A673 (cell line): ENCODE measurements around the gene CYP4F11. TPM values are rescaled to one million over a fixed set of nuclear protein-coding genes. Genes with fewer than 3 reads are reported as not detected.
"Not testable (repeated sequence)": the region's sequence is repeated elsewhere in the genome, so short reads cannot be mapped to it uniquely, and the experiment has no call there.

ENCODE experiments used
- BruUV-seq: library from RNA; stranded (reverse); fragments of 400-500 nt; replicated peaks from 2 replicates; lab custom pipeline; 2021; lab: Mats Ljungman, UMichigan
- CTCF ChIA-PET: fragments of 300-600 bp; sonication (Branson Sonifier 250); formaldehyde crosslinking; loops from one replicate; lab custom pipeline; 2022; ENCODE audit warnings: antibody characterized with exemption; lab: Charles Lee
- POLR2A ChIA-PET: fragments of 300-600 bp; sonication (Branson Sonifier 250); formaldehyde crosslinking; loops from one replicate; lab custom pipeline; 2022; ENCODE audit warnings: antibody characterized with exemption; ENCODE audit not compliant: low non-redundant PET; lab: Charles Lee
- DNase-seq: peaks from one replicate; pipeline ENCODE4 v3.0.0-alpha.2; 2015; ENCODE audit warnings: low spot score
- H3K27ac ChIP-seq: fragments of 200-600 bp; sonication (generic); 2 replicates; pipeline ENCODE4 v1.5.1; 2016; ENCODE audit warnings: mixed run types, low read depth, mild to moderate bottlenecking, mixed read lengths, antibody characterized with exemption, low read length; ENCODE audit not compliant: poor library complexity, severe bottlenecking
- H3K27me3 ChIP-seq: fragments of 200-600 bp; sonication (generic); replicated peaks from 2 replicates; pipeline ENCODE4 v1.6.1; 2017; ENCODE audit warnings: mixed run types, low read depth, mild to moderate bottlenecking, mixed read lengths, antibody characterized with exemption, low read length; ENCODE audit not compliant: insufficient read depth, poor library complexity
- H3K36me3 ChIP-seq: fragments of 200-600 bp; sonication (generic); 2 replicates; pipeline ENCODE4 v1.6.1; 2016; ENCODE audit warnings: mixed run types, mild to moderate bottlenecking, mixed read lengths, antibody characterized with exemption, low read length; ENCODE audit not compliant: insufficient read depth, poor library complexity, severe bottlenecking
- H3K4me1 ChIP-seq: fragments of 200-600 bp; sonication (generic); 2 replicates; pipeline ENCODE4 v1.6.1; 2017; ENCODE audit warnings: mixed run types, mild to moderate bottlenecking, mixed read lengths, antibody characterized with exemption, low read length; ENCODE audit not compliant: insufficient read depth, poor library complexity, severe bottlenecking
- H3K4me3 ChIP-seq: fragments of 200-600 bp; sonication (generic); 2 replicates; pipeline ENCODE4 v1.5.1; 2016; ENCODE audit warnings: low read depth, mixed run types, mild to moderate bottlenecking, mixed read lengths, low read length; ENCODE audit not compliant: poor library complexity, severe bottlenecking
- H3K9me3 ChIP-seq: fragments of 200-600 bp; sonication (generic); 2 replicates; pipeline ENCODE4 v1.6.1; 2016; ENCODE audit warnings: mixed run types, low read depth, mild to moderate bottlenecking, mixed read lengths, antibody characterized with exemption, low read length; ENCODE audit not compliant: poor library complexity, severe bottlenecking
- EZH2 ChIP-seq: fragments of 200-600 bp; sonication (generic); IDR thresholded peaks from 2 replicates; pipeline ENCODE4 v1.6.1; 2017; ENCODE audit warnings: borderline replicate concordance, low read depth, mild to moderate bottlenecking, mixed read lengths, antibody characterized with exemption, low read length; ENCODE audit not compliant: poor library complexity, severe bottlenecking
- intact Hi-C: fragments of 100-400 bp; cut with micrococcal nuclease; formaldehyde crosslinking; loops from one replicate; pipeline ENCODE4 v1.10.0; 2022; ENCODE audit not compliant: unreplicated experiment
- total RNA-seq: library from RNA; stranded (reverse); gene quantifications from 2 replicates; pipeline ENCODE4 v1.2.3, GENCODE V29; 2021
- TF ChIP-seq, protein P1 (sequence below): fragments of 300-800, 200-600 bp; sonication (generic); conservative IDR thresholded peaks from 2 replicates; pipeline ENCODE4 v1.5.1; 2017; ENCODE audit warnings: low read depth, mild to moderate bottlenecking, antibody characterized with exemption, low read length, moderate library complexity, mixed read lengths

CYP4F11 gene
- total RNA-seq, 1 experiment from 2014 or later: 0.13 TPM

DNA sequence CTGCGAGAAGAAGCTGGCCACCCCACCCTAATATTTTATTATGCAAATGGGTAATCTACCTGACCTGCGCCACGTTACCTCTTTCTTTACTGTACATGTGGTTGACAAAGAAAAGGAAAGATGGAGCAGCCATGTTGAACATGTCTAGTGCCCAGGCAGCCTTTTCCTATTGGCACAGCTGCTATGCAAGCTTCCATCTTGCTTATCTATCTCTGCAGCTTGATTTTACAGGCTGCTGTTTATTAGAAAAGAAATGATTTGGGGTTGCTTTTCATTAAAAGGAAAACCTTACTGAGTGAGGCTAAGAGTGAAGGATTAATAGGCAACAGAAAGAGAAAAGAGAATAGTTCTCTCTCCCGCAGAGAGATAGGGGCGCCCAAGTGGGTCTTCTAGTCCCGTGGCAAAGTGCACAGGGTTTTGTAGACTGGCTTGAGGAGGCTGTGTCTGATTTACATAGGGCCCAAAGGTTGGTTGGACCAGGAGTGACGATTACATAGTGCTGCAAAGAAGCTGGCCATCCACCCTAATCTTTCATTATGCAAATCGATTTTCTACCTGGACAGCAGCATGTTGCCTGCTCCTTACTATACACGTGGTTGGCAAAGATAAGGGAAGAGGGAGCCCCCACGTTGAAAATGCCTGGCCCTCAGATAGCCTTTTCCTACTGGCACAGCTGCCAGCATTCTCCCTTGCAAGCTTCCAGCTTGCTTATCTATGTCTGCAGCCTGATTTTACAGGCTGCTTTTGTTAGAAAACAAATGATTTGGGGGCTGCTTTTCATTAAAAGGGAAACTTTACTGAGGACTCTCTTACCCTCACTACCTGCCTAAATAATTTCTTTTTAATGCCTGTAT, 42.7 kb upstream of the CYP4F11 start:
- CTCF ChIA-PET: no interaction called here
- H3K27me3 ChIP-seq: peaks cover 3% of the 10 kb centered on the region
- TF ChIP-seq, protein P1, sequence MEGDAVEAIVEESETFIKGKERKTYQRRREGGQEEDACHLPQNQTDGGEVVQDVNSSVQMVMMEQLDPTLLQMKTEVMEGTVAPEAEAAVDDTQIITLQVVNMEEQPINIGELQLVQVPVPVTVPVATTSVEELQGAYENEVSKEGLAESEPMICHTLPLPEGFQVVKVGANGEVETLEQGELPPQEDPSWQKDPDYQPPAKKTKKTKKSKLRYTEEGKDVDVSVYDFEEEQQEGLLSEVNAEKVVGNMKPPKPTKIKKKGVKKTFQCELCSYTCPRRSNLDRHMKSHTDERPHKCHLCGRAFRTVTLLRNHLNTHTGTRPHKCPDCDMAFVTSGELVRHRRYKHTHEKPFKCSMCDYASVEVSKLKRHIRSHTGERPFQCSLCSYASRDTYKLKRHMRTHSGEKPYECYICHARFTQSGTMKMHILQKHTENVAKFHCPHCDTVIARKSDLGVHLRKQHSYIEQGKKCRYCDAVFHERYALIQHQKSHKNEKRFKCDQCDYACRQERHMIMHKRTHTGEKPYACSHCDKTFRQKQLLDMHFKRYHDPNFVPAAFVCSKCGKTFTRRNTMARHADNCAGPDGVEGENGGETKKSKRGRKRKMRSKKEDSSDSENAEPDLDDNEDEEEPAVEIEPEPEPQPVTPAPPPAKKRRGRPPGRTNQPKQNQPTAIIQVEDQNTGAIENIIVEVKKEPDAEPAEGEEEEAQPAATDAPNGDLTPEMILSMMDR: no peak
- TF ChIP-seq EZH2: no peak
- H3K27ac ChIP-seq: no peak overlapping the region
- intact Hi-C loops: no loop called here
- POLR2A ChIA-PET: no interaction called here
- no peaks in the 10 kb centered on the region for H3K9me3 ChIP-seq
- no TSS peak for BruUV-seq
- no peaks in the 10 kb centered on the region for H3K4me1 ChIP-seq
- no peak overlapping the region for H3K4me3 ChIP-seq
- DNase-seq: no peak
- H3K36me3 ChIP-seq: no peaks in the 10 kb centered on the region

DNA sequence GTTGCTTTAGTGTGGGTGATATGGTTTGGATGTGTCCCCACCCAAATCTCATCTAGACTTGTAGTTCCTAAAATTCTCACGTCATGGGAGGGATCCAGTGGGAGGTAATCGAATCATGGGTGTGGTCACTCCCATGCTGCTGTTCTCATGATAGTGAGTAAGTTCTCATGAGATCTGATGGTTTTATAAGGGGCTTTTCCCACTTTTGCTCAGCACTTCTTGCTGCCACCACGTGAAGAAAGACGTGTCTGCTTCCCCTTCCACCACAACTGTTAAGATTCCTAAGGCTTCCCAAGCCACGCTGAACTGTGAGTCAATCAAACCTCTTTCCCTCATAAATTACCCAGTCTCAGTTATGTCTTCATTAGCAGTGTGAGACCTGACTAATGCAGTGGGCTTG, 40.5 kb upstream of the CYP4F11 start:
- no TSS peak for BruUV-seq
- Histone ChIP-seq H3K9me3 (no peaks in the 10 kb centered on the region), H3K36me3 (no peaks in the 10 kb centered on the region), H3K27me3 (peaks cover 3% of the 10 kb centered on the region), H3K4me1 (no peaks in the 10 kb centered on the region), H3K27ac (no peak overlapping the region), H3K4me3 (no peak overlapping the region)
- intact Hi-C loops: no loop called here
- CTCF ChIA-PET: no interaction called here
- TF ChIP-seq EZH2: no peak
- TF ChIP-seq, protein P1: no peak
- POLR2A ChIA-PET: interaction anchor here (0.6 kb wide), 1 partner anchor 388 kb away, joined by 3 read pairs; no protein-coding TSS in a partner anchor
- no peak for DNase-seq

DNA sequence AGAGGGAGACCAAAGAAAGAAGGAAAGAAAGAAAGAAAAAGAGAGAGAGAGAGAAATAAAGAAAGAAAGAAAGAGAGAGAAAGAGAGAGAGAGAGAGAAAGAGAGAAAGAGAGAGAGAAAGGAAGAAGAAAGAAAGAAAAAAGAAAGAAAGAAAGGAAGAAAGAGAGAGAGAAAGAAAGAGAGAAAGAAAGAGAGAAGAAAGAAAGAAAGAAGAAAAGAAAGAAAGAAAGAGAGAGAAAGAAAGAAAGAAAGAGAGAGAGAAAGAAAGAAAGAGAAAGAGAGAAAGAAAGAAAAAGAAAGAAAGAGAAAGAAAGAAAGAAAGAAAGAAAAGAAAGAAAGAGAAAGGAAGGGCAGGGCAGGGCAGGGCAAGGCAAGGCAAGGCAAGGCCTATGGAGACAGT, 37.7 kb upstream of the CYP4F11 start:
- H3K27me3 ChIP-seq, BruUV-seq, DNase-seq, POLR2A ChIA-PET, H3K27ac ChIP-seq, CTCF ChIA-PET, H3K9me3 ChIP-seq, intact Hi-C loops, H3K36me3 ChIP-seq, H3K4me3 ChIP-seq, H3K4me1 ChIP-seq: not testable (repeated sequence)
